HEK293 (cell line): ENCODE results near the gene RCL1.

Experiments used
- BCL11A ChIP-seq: fragments of 450-650 bp; formaldehyde crosslinking; IDR thresholded peaks from 2 replicates; pipeline ENCODE4 v1.5.1; 2016; ENCODE audit warnings: low read depth, missing biosample characterization, missing genetic modification characterization
- ZBTB7A ChIP-seq: fragments of 450-650 bp; formaldehyde crosslinking; IDR thresholded peaks from 2 replicates; pipeline ENCODE4 v1.5.1; 2016; ENCODE audit warnings: low read depth, missing biosample characterization, missing genetic modification characterization

- TF ChIP-seq ZBTB7A (tag by site-specific recombination) (no peak), BCL11A (tag by site-specific recombination) (no peak)
These were observed 99.9 kb downstream of the RCL1 start for GRCh38 chr9:4892501-4893194.
